HUDEP-2 (cell line): ENCODE results near the gene PAFAH2.
"Not testable (repeated sequence)": the region's sequence is repeated elsewhere in the genome, so short reads cannot be mapped to it uniquely, and the experiment has no call there.

Experiments
- DNase-seq, 76 experiments: peaks; one replicate each; lab custom pipeline; 2025; ENCODE audit not compliant: unreplicated experiment in 76 of 76; lab: John Stamatoyannopoulos, UW

PAFAH2 gene

GRCh38 chr1:25943511-25943910 is 54.4 kb downstream of the PAFAH2 start:
- not testable (repeated sequence) for DNase-seq

GRCh38 chr1:25936947-25937346 is 60.9 kb downstream of the PAFAH2 start:
- DNase-seq = no peak

GRCh38 chr1:25933479-25934365 is 64.1 kb downstream of the PAFAH2 start:
- DNase-seq = peak in 47 of 76 experiments; percentile 4 to 63 (median 32)

GRCh38 chr1:25932811-25933400 is 65.0 kb downstream of the PAFAH2 start:
- DNase-seq = not testable (repeated sequence)

- DNase-seq = no peak
Measured at GRCh38 chr1:25932321-25932720, 65.5 kb downstream of the PAFAH2 start.

GRCh38 chr1:25929016-25929415 is 68.8 kb downstream of the PAFAH2 start:
- no peak for DNase-seq

GRCh38 chr1:25927521-25928265 is 70.2 kb downstream of the PAFAH2 start:
- DNase-seq = no peak

- no peak for DNase-seq
Measured at GRCh38 chr1:25926731-25927496, 70.9 kb downstream of the PAFAH2 start.

GRCh38 chr1:25924454-25924853 is 73.4 kb downstream of the PAFAH2 start:
- no peak for DNase-seq

- peak in 9 of 76 experiments; percentile 2 to 45 (median 15) for DNase-seq
Measured at GRCh38 chr1:25922971-25923552, 74.8 kb downstream of the PAFAH2 start.

GRCh38 chr1:25922056-25922970 is 75.5 kb downstream of the PAFAH2 start:
- DNase-seq = peak in 35 of 76 experiments; percentile 5 to 69 (median 28)

- DNase-seq = no peak
Measured at GRCh38 chr1:25918615-25919014, 79.2 kb downstream of the PAFAH2 start.

- no peak for DNase-seq
Measured at GRCh38 chr1:25917996-25918395, 79.9 kb downstream of the PAFAH2 start.

GRCh38 chr1:25916460-25916859 is 81.4 kb downstream of the PAFAH2 start:
- DNase-seq = no peak

- DNase-seq = no peak
Measured at GRCh38 chr1:25914074-25914995, 83.5 kb downstream of the PAFAH2 start.

GRCh38 chr1:25913206-25913605 is 84.7 kb downstream of the PAFAH2 start:
- DNase-seq = no peak

- DNase-seq = no peak
Measured at GRCh38 chr1:25912076-25912831, 85.6 kb downstream of the PAFAH2 start.
